Gastrocnemius medialis (tissue), 4 donors: ENCODE results near the gene KRTAP16-1.

Source experiments
- POLR2A ChIP-seq, 2 donors: fragments of 450-650 bp; IDR thresholded peaks; one replicate each; pipeline ENCODE4 v1.6.1; 2017; ENCODE audit warnings: antibody characterized with exemption in 2 of 2, mild to moderate bottlenecking in 2 of 2, moderate library complexity in 2 of 2
- TF ChIP-seq, protein P1 (sequence below), 5 experiments: fragments of 450-650 bp in 3 of 5; fragments of 200-600 bp in 2 of 5; sonication (generic) in 2 of 5; IDR thresholded peaks in 4 of 5; conservative IDR thresholded peaks in 1 of 5; 1 replicate in 4 of 5; 2 replicates in 1 of 5; pipeline ENCODE4 v1.5.1; 2016 to 2019; ENCODE audit warnings: antibody characterized with exemption in 5 of 5, mild to moderate bottlenecking in 3 of 5, moderate library complexity in 3 of 5

DNA sequence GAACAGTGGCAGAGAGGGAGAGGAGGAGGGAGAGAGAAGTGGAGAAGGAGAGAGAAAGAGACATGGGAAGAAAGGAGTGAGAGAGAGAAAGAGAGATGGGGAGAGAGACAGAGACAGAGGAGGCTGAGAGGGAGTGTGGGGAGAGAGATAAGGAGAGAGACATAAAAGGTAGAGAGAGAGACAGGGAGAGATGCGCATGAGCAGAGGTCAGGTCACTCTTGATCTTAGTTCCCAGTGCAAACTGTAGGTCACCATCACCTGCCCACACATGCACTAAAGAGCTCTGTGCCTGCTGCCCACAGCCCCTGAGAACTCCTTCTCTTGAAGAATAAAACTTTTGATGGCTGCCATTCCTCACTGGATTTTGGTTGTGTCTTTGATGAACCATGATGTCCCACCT is 26.6 kb upstream of the KRTAP16-1 start:
- TF ChIP-seq, protein P1, sequence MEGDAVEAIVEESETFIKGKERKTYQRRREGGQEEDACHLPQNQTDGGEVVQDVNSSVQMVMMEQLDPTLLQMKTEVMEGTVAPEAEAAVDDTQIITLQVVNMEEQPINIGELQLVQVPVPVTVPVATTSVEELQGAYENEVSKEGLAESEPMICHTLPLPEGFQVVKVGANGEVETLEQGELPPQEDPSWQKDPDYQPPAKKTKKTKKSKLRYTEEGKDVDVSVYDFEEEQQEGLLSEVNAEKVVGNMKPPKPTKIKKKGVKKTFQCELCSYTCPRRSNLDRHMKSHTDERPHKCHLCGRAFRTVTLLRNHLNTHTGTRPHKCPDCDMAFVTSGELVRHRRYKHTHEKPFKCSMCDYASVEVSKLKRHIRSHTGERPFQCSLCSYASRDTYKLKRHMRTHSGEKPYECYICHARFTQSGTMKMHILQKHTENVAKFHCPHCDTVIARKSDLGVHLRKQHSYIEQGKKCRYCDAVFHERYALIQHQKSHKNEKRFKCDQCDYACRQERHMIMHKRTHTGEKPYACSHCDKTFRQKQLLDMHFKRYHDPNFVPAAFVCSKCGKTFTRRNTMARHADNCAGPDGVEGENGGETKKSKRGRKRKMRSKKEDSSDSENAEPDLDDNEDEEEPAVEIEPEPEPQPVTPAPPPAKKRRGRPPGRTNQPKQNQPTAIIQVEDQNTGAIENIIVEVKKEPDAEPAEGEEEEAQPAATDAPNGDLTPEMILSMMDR (IDR thresholded peaks at IDR 0.05 in 4 of 5, conservative IDR thresholded peaks at IDR 0.05 in 1 of 5), result no peak
- TF ChIP-seq POLR2A (IDR thresholded peaks at IDR 0.05), result no peak
